Esophagus (tissue), 2 donors: ENCODE results near the gene TMEM63C. TPM values are rescaled to one million over a fixed set of nuclear protein-coding genes. Genes with fewer than 3 reads are reported as not detected.

Experiments
- H3K27ac ChIP-seq, 2 donors: one replicate each; pipeline ENCODE4 v1.5.1; 2013; ENCODE audit warnings: low read depth in 2 of 2, mild to moderate bottlenecking in 2 of 2, inconsistent platforms in 1 of 2, low read length in 1 of 2, moderate library complexity in 1 of 2
- H3K27me3 ChIP-seq, 2 donors: one replicate each; pipeline ENCODE4 v1.6.1; 2013; ENCODE audit warnings: low read length in 2 of 2, control low read depth in 1 of 2, mild to moderate bottlenecking in 1 of 2; ENCODE audit not compliant: insufficient read depth in 2 of 2, control insufficient read depth in 1 of 2
- H3K36me3 ChIP-seq, 2 donors: one replicate each; pipeline ENCODE4 v1.6.1; 2013; ENCODE audit warnings: low read length in 1 of 2; ENCODE audit not compliant: control insufficient read depth in 2 of 2, insufficient read depth in 2 of 2
- H3K4me1 ChIP-seq, 2 donors: one replicate each; pipeline ENCODE4 v1.6.1; 2013; ENCODE audit warnings: low read length in 1 of 2; ENCODE audit not compliant: control insufficient read depth in 2 of 2, insufficient read depth in 2 of 2
- H3K4me3 ChIP-seq, 2 donors: one replicate each; pipeline ENCODE4 v1.5.1; 2013; ENCODE audit warnings: low read length in 2 of 2, mild to moderate bottlenecking in 2 of 2, low read depth in 1 of 2, moderate library complexity in 1 of 2
- H3K9me3 ChIP-seq, 2 donors: one replicate each; pipeline ENCODE4 v1.6.1; 2013; ENCODE audit warnings: mild to moderate bottlenecking in 2 of 2, low read depth in 1 of 2, low read length in 1 of 2, moderate library complexity in 1 of 2; ENCODE audit not compliant: control insufficient read depth in 2 of 2, insufficient read depth in 1 of 2
- WGBS, 2 donors: extraction: QIAGEN DNeasy Blood & Tissue Kit; methylation state at CpG; one replicate each; pipeline ENCODE4 v1.1.7; 2013; 5-methylcytosine and 5-hydroxymethylcytosine counted together
- polyA plus RNA-seq, 2 donors: library from polyadenylated mRNA; stranded (reverse); fragments of 200-250 nt; gene quantifications; one replicate each; pipeline ENCODE4 v1.2.3, GENCODE V29; 2013
- donor health status: healthy with polysubstance abuse.
- donor health status: Bipolar disorder and iron deficiency.

TMEM63C gene
- polyA plus RNA-seq, 2 donors, result 3.7 to 11.1 TPM

- Histone ChIP-seq H3K27ac (no peak overlapping the region), H3K36me3 (no peaks in the 10 kb centered on the region)
- 21 to 30% methylated on average over 1 of the region's 1 CpG for WGBS, 2 donors
These were observed 3.9 kb upstream of the TMEM63C start for GRCh38 chr14:77177702-77178101.

DNA sequence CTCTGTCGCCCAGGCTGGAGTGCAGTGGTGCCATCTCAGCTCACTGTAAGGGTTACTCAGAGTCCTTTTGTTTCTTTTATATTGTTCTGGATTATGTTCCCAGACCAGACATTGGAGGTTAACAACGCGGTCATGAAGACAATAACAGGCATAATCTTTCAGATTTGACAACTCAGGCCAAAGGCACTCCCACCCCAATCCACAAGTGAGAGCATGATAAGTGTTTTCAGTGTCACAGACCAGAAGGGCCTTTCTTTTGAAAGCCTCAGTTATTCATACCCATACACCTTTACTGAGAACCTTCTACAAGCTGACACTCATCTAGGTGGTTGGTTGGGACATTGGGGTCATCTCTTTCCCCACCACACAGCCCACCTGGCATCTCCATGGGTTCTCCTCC, 2.9 kb upstream of the TMEM63C start:
- no peak overlapping the region for H3K4me3 ChIP-seq
- H3K27ac ChIP-seq, result no peak overlapping the region
- no peaks in the 10 kb centered on the region for H3K36me3 ChIP-seq
- H3K4me1 ChIP-seq, result peaks cover 7 to 12% of the 10 kb centered on the region in 2 donors
- H3K27me3 ChIP-seq, result no peaks in the 10 kb centered on the region
- WGBS, 2 donors, result 43 to 47% methylated on average over 3 of the region's 3 CpGs
- no peaks in the 10 kb centered on the region for H3K9me3 ChIP-seq

More at GRCh38 chr14:77177702-77178101, 3.9 kb upstream of the TMEM63C start:
- H3K9me3 ChIP-seq, result no peaks in the 10 kb centered on the region
- H3K4me1 ChIP-seq, result peaks cover 7 to 11% of the 10 kb centered on the region in 2 donors
- no peak overlapping the region for H3K4me3 ChIP-seq
- no peaks in the 10 kb centered on the region for H3K27me3 ChIP-seq

DNA sequence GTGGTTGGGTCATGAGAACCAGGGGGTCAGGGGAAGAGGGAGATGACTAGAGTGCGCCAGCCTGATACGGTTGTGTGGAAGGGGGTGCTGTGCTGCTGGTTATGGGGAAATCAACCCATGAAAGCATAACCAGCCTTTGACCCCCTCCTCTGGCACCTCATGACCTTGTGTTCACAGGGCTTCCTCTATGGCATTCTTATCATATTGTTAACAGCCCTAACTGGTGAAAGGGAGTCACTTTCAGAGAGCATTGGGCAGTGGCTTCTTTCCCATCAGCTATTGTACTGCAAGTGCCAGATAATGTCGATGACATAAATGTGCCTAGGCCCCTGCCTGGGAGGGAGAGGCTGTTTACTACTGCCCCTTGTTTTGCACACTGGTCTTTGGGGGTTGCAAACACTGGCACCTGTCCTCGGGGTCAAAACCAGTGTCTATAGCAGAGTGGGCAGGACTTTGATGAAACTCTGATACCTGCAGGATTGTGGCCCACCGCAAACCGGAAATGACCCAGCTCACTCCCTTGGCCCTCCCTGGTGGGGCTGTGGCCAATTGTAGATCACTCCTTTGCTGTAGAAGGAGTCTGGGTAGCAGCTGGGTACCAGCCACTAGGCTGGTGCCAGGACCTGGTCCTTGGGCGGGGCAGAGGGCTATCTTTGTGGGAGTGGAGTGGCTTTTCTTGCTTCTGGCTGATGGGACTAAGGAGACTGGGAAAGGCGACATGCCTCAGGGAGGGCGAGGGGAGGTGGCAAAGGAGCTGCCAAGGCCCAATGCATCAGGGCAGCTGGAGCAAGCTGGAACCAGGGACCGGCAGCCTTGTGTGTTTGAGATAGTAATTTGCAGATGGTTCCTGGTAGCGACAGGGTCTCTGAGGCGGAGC, 634 bp upstream of the TMEM63C start:
- Histone ChIP-seq H3K36me3 (no peaks in the 10 kb centered on the region), H3K27me3 (no peaks in the 10 kb centered on the region), H3K9me3 (no peaks in the 10 kb centered on the region), H3K4me3 (peak overlapping the region in 1 of 2 donors; percentile 46), H3K4me1 (peaks cover 7 to 31% of the 10 kb centered on the region in 2 donors), H3K27ac (peak overlapping the region in 1 of 2 donors; percentile 15)
- 39 to 40% methylated on average over 12 of the region's 12 CpGs for whole genome bisulfite sequencing, 2 donors

DNA sequence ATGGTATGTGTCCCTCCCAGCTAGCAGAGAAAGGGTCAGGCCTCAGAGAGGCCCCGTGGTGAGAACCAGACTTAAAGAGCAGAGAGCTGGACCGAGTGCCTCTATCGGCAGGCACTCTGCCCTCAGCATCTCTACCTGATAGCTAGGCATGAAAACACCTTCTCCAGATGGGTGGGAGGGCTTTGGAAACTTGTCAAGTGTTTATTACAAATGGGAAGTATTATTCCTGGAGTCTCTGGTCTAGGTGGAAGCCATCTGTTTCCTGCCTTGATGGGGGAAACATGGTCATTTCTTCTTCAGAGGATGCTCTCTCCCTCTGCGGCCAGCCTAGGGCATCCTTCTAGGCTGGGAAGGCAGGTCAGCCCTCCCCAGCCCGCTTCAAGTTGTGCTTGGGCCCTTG, 2.3 kb downstream of the TMEM63C start:
- Histone ChIP-seq H3K9me3 (no peaks in the 10 kb centered on the region), H3K4me3 (no peak overlapping the region), H3K36me3 (no peaks in the 10 kb centered on the region), H3K4me1 (peaks cover 13 to 41% of the 10 kb centered on the region in 2 donors), H3K27ac (peak overlapping the region in 1 of 2 donors; percentile 70), H3K27me3 (no peaks in the 10 kb centered on the region)
- WGBS, 2 donors, result 63 to 76% methylated on average over 5 of the region's 5 CpGs

GRCh38 chr14:77184396-77185092, 2.9 kb downstream of the TMEM63C start:
- Histone ChIP-seq H3K9me3 (no peaks in the 10 kb centered on the region), H3K4me3 (no peak overlapping the region), H3K27ac (peak overlapping the region; percentile 70 to 71), H3K4me1 (peaks cover 13 to 41% of the 10 kb centered on the region in 2 donors), H3K27me3 (no peaks in the 10 kb centered on the region), H3K36me3 (no peaks in the 10 kb centered on the region)
- WGBS, 2 donors, result 50 to 57% methylated on average over 11 of the region's 11 CpGs

DNA sequence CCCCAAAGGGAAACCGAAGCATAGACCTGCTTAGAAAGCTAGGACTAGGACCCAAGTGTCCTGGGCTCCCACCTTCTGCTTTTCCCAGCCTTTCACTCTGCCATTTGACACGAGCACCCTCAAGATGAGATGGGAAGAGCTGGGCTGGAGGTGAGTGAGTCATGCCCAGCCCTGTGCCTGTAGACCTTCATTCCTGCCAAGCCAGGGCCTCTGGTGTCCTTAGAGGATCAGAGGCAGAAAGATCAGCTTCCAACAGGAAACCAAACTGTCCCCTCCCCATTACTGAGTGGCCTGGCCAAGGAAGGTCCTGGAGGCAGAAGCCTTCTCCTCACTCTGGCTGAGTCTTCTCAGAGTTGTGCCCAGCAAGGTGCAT, 3.5 kb downstream of the TMEM63C start:
- H3K9me3 ChIP-seq, result no peaks in the 10 kb centered on the region
- H3K4me1 ChIP-seq, result peaks cover 13 to 41% of the 10 kb centered on the region in 2 donors
- WGBS, 2 donors, result 41 to 54% methylated on average over 2 of the region's 2 CpGs
- peak overlapping the region; percentile 70 to 71 for H3K27ac ChIP-seq
- no peaks in the 10 kb centered on the region for H3K36me3 ChIP-seq
- H3K27me3 ChIP-seq, result no peaks in the 10 kb centered on the region
- no peak overlapping the region for H3K4me3 ChIP-seq

DNA sequence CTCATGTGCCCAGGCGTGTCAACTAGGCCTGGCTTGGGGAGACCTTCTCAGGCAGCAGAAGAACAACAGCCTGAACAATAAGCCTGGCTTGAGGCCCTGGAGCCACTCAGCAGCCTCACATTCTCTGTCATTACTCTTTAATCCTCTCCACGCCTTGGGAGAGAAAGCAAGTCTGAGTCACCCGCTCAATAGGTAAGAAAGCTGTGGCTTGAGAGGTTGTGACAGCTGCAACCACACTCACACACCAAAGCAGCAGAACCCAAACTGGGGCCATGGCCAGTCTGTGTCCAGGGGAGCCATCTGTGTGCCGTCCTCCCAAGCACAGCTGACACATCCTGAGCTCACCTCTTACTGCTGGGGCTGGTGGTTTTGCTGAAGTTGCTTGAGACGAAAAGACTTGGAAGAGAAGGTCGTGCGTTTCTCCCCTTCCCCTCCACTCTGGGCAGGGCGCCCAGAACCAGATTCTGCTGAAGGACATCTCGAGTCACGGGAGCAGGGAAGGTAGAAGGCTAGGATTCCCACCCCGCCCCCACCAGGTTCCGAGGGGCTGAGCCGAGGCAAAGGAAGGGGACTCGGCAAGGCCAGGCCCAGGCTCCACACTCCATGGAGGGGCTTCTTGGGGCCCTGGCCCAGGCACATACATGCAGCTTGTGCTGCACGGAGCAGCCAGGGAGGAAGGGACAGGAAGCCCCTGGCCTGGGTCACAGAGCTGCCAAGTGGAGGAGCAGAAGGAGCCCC, 5.5 kb downstream of the TMEM63C start:
- WGBS, 2 donors, result 33 to 41% methylated on average over 15 of the region's 15 CpGs
- H3K4me3 ChIP-seq, result no peak overlapping the region
- no peaks in the 10 kb centered on the region for H3K27me3 ChIP-seq
- H3K27ac ChIP-seq, result peak overlapping the region; percentile 60 to 69
- peaks cover 6 to 36% of the 10 kb centered on the region in 2 donors for H3K4me1 ChIP-seq
- no peaks in the 10 kb centered on the region for H3K9me3 ChIP-seq
- H3K36me3 ChIP-seq, result no peaks in the 10 kb centered on the region

GRCh38 chr14:77187649-77188012, 6.0 kb downstream of the TMEM63C start:
- H3K9me3 ChIP-seq, result no peaks in the 10 kb centered on the region
- H3K4me3 ChIP-seq, result no peak overlapping the region
- no peaks in the 10 kb centered on the region for H3K36me3 ChIP-seq
- H3K4me1 ChIP-seq, result peaks cover 6 to 31% of the 10 kb centered on the region in 2 donors
- peak overlapping the region; percentile 58 to 60 for H3K27ac ChIP-seq
- WGBS, 2 donors, result 68 to 76% methylated on average over 3 of the region's 3 CpGs
- H3K27me3 ChIP-seq, result no peaks in the 10 kb centered on the region

DNA sequence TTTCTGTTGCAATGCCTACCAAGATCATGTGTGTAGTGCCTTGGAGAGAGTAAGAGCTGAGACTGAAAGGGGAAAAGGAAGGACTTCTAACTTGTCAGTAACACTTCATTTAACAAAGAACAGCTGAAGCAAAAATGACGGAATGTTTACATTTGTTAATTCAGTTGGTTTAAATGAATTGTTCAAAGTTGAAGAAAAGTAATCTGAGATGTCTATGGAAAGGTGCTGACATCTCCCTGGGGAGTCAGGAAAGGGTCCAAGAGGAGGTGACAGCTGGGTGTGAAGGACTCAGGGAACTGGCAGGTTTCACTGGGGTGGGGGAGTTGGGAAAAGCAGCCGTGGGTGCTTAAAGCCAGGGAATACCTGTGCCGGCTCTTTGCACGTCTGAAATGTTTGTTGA, 7.9 kb downstream of the TMEM63C start:
- no peak overlapping the region for H3K4me3 ChIP-seq
- WGBS, 2 donors, result 55 to 57% methylated on average over 4 of the region's 4 CpGs
- peaks cover 6 to 23% of the 10 kb centered on the region in 2 donors for H3K4me1 ChIP-seq
- no peak overlapping the region for H3K27ac ChIP-seq
- no peaks in the 10 kb centered on the region for H3K36me3 ChIP-seq
- no peaks in the 10 kb centered on the region for H3K9me3 ChIP-seq
- no peaks in the 10 kb centered on the region for H3K27me3 ChIP-seq
